Stimulated activated CD4-positive, alpha-beta T cell treated with anti-CD3 and anti-CD28 coated beads, Interleukin-4, amount 100 ng/mL, for 4 hours (primary cell): Measurements from ENCODE around the gene CCDC85A.
"Not testable (repeated sequence)": the region's sequence is repeated elsewhere in the genome, so short reads cannot be mapped to it uniquely, and the experiment has no call there.

Experiments used
- DNase-seq, 2 experiments: peaks; one replicate each; pipeline ENCODE4 v3.0.0-alpha.2; 2020

The CCDC85A gene

DNA sequence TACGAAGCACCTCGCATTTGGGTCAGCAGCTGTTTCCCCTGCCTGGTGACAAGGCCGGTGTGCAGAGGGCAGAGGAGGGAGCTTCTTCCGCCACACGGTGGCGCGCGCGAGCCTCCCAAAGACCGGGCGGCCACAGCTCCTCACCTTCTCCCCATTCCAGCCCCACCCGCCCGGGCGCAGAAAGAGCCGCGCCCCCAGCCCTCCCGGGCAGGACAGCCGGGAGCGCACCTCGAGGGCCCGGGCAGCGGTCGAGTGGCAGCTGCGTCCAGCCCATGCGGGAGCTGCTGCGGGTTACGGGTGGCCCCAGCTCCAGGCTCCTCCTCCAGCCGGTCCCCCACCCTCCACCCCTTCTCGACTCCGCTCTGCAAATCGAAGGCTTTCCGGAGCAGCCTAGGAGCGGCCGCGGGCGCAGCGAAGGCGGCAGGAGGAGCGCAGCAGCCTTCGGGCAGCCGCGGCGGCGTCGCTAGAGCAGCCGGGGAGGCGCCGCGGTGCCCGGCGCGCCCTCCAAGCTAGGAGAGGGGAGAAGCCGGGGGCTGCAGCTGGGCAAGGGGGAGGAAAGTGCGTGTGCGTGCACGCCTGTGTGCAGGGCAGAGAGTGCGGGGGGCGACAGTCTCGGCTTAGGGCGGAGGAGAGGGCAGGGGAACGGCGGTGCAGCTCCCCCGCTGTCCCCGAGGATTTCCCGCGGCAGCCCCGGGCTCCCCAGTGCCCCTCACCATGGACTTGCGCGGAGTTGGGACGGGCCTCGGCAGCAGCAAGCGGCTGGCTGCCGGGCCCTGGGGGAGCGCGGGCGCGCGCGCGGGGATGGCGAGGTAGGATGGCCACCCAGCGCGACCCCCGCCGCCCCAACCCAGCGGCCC, at the start of gene CCDC85A:
Gene CCDC85A, plus strand, starts transcription at position 348 of the 857 bp plus-strand sequence. CDS start 635 bp downstream, outside the sequence.
- DNase-seq, result peak; percentile 30 to 66

DNA sequence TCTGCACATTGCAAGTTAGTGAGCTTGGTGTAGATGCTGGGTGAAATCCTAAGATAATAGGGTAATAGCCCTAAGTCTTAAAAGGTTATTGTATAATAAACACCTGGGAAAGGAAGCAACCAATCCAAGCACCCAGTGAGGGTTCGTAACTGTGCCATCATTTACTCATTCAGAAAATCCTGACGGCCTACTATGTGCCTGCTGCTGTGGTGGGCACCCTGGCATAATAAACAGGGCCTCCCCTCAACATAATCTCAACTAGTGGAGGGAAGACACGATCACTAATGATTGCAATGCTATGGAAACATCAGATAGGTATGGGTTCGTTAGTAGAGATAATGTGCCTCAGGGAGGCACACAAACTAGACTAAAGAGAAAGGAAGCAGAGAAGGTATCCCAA, 48.9 kb upstream of the CCDC85A start:
- no peak for DNase-seq

DNA sequence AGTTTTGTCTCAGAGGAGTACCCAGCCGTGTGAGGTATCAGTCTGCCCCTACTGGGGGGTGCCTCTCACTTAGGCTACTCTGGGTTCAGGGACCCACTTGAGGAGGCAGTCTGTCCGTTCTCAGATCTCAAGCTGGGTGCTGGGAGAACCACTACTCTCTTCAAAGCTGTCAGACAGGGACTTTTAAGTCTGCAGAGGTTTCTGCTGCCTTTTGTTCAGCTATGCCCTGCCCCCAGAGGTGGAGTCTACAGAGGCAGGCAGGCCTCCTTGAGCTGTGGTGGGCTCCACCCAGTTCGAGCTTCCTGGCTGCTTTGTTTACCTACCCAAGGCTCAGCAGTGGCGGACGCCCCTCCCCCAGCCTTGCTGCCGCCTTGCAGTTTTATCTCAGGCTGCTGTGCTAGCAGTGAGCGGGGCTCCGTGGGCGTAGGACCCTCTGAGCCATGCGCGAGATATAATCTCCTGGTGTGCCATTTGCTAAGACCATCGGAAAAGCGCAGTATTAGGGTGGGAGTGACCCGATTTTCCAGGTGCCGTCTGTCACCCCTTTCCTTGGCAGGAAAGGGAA, 41.2 kb upstream of the CCDC85A start:
- not testable (repeated sequence) for DNase-seq

DNA sequence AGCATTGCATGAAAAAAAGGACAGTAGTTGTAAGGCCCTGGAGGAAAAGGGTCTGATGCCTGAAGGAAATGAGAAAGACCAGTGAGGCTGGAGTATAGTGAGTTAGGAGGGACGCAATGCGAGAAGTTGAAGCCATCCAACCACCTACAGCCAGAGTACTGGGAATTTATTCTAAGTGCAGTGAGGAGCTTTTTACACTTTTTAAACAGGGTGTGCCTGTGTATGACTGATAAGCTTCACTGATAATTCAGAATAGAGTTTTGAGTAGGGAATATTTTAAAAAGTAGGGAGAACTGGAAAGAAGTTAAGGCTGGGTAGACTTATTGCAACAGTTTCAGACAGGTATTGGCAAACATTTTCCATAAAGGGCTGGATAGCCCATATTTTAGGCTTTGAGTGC, 35.9 kb upstream of the CCDC85A start:
- DNase-seq, result no peak

DNA sequence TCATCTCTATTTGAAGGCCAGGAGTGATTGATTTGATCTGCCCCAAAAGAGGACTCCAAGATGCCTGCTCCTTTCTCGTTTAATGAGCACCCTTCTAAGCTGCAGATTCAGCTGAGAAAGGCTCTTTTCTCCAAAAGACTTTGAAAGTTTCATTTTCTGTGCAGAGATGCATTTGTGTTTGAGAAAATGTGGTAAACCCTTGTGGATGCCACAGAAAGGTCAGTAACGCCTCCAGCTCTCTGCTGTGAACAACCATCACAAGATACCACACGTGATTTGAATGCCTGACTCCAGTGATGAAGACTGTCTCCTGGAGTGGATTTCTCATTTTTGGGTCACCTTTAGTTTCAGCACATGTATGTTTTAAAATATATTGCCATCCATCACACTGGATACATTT, 35.0 kb upstream of the CCDC85A start:
- no peak for DNase-seq

DNA sequence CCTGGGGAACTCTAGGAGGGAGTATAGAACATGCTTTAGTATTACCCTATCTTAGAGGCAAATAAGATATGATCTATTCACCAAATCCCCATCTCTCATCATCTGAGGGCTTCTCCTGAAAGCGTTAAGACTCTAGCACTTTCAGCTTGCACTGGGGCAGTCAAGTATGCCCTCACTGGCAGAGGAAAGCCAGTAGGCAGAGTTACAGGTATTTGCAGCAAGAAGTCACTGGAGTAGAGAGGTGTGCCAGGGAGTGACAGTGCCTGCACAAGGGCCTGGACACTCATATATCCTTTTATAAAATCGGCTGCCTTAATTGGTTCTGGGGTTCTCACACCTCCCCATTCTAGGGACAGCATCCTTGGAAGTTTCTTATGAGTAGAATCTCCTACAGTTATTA, 31.9 kb upstream of the CCDC85A start:
- DNase-seq, result no peak

DNA sequence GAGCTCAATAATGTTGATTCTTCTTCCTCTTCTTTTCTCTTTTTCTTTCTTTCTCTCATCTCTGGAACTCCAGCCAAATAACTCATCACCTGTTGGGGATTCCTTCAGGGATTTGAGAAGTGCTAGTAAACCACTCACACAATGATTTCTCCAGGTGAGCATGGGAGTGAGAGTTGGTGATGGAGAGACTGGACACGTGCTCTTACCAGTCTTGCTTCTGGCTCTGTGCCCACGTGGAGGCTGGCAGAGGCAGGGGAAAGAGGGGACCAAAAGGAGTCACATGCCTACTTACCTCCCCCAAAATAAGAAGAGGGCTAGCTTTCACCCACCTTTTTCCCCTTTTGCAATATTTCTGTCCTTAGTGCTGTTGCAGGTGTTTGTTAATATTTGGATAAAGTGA, 28.6 kb upstream of the CCDC85A start:
- DNase-seq, result no peak

DNA sequence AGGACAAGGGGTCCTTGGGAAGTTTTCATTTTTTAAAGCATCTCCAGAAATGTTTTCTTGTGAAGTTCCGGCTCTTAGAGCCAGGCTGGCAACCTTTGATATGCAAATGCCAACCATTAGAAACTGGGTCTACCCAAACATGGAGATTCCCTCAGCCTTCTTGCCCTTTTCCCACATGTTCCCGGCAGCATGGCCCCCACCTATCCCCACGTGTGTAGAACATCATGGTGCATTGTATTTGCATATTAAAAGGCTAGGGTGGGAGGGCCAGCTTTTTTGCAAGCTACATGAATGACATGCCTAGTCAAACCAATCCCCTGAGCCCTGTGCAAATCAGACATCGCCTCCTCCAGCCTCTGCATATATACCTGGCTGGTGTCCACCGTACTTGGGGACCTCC, 23.9 kb upstream of the CCDC85A start:
- DNase-seq, result not testable (repeated sequence)

DNA sequence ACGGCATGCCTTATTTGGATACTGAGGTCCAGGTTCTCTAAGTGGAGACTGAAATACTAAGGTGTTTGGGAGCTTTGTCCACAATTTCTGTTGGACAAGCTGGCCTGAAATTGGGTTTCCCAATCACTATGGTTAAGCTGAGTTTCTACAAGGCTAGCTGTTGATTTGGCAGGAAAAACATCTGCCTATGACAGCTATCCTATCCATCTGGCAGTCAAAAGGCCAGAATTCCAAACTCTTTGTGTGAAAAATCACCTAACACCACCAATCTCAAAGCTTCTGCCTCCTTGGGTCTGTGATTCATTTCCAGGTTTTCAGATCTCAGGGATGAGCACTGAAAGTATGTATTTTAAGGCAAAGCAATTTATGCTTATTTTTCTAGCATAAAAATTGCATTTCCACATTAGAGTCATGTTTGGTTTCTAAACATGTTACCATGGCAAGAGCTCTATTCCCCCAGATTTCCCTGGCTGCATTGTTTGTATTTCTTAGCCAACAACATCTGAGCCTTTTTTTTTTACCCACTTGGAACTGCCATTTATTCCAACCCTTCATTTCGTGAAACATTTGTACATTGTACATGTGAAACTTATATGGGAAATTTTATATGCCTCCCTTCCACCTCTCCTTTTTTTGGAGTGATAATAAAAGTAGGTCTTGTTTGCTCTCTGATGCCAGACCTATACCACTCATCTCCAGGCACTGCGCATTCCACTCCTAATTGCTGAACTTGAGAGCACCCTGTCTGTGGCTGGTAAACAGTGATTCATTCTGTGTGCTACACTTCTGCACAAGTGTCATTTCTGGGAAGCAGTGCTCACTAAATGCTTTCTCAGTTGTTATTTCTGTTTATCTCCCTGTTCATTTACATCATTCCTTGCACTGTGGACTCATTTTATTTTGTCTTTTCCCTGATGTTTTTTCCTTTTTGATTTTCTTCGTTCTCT, 15.9 kb upstream of the CCDC85A start:
- DNase-seq, result no peak

DNA sequence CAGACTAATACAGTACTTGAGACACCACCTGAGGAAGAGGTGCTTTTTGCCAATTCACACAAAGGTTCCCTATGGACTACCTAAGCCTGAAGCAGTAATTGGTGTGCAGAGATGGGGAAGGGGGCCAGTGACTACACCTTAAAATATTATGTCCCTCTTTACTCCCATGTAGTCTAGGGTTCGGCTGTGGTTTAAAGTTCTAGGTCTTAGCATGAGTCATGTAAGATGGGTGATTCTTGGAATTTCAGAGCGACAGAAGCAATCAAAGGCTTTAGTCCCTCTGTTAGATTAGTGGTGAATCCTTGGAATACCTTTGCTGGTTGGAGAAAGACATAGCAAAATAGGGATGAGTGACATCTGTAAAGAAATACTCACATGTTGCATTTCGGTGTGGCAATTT, 14.3 kb upstream of the CCDC85A start:
- DNase-seq, result no peak

DNA sequence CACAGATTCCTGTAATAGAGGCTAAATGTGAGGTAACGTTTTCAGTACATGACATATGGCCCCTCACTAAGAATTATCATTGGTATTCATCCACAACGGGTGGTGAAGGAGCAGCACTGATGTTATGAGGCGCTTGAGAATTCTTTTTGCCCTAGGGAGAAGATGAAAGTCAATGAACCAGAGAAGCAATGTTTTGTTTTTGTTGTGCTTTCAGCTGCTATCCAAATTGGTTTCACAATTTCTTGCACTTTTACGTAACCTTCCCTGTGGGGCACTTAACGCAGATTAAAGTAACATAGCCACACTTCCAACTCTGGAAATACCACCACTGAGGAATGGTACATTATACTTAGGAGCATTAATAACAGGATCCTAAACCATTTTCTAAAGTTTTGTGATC, 13.3 kb upstream of the CCDC85A start:
- no peak for DNase-seq

DNA sequence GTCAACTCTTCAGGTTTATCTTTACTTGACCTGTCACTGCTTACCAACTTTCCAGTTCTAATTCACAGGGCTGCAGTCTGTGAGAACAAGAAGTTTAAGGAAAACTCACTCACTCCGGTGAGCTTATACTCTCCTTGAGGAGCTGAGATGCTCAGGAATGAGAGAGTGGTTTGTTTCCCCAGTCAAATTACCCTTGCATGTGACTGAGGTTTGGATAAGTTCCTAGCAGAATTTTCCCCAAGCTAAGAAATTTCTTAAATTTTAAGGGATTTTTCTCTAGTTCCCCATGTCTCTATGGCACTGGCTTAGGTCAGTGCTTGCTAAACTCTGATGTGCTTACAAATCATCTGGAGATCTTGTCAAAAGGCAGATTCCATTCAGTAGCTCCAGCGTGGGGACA, 12.8 kb upstream of the CCDC85A start:
- DNase-seq, result no peak

DNA sequence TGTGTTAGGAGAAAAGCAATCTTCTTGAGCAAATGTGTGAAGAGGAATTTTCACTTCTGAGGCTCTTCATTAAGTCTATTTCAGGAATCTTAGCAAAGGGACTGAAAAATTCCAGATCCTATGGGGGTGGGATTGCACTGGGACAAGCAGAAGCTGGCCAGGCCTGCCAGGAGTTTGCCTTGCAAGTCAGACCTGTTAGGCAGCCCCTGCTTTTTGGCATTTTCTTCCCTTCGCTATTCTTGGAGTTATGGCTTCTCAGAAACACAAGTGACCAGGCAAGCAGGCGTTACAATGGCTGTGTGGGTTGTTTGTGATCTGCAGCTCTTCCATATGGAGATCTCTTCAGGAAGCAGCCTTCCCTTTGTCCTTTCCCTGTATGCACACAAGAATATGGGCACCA, 8.0 kb upstream of the CCDC85A start:
- DNase-seq, result no peak

DNA sequence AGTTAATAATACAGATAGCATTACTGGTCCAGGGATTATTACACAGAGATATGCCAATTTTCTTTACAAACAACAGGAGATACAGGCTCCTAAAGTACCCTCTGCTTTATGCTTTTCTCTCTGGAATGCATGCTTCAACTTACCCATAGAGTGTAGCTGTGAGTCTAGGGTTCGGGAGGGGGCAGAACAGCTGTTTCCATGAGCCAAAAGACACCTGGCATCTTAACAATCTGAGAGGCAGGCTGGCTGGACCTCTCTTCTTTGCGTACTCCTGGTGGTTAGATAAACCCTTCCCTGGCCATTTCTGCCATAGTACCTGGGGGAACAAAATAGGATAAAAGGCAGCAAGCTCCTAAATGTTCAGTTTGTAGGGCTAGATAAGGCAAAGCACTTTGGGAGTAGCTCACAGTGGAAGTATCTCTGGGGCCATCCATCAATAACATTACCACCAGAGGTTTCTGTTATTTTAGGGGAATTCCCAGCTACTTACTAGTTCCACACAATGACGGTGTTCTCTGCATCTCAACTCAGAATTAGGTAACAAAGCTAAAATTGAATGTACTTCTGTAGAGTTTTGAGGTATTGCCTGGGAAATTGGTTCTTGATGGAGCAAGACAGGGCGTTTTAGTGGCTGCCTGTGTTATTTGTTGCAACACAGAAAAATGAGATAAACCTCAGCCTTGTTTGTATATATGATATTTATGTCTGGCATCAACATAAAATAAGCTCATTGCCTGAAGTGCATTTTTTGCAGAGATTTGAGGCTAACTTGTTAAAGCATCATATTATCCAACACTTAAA, 6.2 kb upstream of the CCDC85A start:
- no peak for DNase-seq

DNA sequence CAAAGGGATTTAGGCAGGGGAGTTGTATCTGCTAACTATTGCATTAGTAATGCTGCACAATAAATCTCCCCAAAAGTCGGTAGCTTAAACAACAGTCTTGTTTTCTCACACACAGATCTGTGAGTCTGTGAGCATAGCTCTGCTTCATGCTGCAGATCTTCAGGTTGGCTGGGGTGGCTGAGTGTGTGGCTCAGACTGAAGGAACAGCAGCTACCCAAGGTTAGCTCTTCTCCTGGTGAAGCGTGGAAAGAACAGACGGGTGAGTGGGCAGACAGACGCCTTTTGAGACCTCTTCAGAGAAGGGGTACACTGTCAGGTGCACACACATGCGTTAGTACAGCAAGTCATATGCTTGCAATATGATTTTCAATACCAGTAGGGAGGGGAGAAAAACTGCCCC, 3.9 kb upstream of the CCDC85A start:
- DNase-seq, result no peak

DNA sequence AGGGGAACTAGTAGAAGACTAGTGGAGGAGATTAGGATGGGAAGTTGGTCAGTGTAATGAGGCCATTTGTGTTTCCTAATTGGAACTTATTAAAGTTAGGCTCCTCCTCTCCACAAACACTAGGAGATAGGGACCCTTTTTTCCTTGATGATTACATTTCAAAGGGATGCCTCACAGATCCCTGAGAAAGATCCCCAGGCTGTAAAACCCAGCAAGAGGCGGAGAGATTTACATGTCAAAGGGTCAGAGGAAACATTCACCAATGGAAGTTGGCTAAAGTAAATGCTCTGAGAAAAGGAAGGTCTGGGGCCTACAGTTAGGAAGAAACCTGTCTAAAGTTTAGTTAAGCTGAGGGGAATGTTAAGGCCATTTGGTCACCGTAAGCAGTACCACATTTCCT, 1.4 kb upstream of the CCDC85A start:
- no peak for DNase-seq

DNA sequence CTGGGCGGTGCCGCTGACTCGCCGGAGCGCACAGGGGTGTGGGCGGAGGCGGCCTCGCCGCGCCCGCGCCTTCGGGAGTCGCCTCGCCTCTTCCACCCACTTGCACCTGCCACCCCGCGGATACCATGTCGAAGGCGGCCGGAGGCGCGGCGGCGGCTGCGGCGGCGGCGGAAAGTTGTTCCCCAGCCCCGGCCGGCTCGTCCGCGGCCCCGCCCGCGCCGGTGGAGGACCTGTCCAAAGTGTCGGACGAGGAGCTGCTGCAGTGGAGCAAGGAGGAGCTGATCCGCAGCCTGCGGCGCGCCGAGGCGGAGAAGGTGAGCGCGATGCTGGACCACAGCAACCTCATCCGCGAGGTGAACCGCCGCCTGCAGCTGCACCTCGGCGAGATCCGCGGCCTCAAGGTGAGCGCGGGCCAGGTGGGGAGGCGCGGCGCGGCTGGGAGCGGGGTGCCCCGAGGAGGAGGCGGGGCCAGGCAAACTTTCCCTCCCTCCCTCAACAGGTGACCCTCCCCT, 766 bp downstream of the CCDC85A start:
- no peak for DNase-seq

DNA sequence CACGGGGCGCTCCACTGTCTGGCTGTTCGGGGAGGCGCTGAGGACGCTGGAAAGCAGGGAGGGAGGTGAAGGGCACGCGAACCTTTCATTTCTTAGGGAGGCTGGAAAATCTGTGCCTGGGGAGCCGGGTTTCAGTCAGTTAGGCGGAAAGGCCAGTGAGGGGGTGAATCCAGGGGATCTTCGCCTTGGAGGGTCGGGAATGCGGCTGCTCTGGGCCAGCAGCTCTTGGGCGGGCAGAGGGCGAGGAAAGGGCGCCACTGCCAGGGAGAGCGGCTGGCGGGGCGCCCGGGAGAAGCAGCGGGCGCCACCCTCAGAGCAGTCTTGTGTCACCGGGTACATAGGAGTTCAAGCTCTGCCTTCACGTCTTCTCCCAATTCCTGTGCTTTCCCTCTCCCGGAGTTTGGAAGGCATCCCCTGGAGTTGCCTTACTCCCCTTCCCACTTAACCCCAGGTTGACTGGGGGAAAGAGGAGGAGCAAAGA, 1.4 kb downstream of the CCDC85A start:
- DNase-seq, result no peak

DNA sequence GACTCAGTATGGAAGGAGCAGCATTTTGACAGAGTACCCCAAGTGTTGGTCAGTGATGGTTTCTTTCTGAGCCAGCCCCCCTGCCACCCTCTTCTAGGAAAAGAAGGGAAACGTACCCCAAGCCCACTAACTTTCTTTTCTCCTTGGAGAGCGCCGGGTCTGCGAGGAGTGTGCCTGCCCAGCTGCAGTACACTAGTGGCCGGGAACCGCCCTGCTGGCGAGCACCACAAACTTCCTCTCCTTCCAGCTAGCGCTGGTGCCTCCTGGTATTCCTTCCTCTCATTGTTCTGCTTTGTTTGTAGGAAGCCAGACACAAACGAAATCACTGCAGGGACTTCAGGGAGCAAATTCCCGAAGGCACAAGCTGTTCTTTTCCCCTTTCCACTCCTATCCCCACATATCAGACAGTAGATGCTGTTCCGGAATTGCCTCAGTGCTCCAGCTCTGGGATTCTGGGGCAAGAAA, 1.8 kb downstream of the CCDC85A start:
- no peak for DNase-seq

DNA sequence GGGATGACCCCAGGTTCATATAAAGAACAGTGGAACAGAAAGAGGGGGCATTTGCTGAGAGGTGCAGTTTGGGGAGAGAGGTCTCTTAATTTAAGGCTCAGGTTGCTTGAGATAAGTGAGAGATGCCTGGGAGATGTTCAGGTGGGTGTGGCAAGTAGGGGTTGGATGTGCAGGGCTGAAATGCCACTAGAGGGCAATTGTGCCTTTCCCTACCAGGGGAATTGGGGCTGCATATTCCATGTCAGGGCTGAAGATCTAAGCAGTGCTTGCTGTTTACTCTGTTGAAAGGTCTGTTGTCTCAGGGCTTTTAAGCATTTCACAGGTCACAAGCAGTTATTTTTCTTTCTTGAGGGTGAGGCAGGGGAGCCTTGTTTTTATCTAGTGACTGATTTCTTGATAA, 7.8 kb downstream of the CCDC85A start:
- no peak for DNase-seq

DNA sequence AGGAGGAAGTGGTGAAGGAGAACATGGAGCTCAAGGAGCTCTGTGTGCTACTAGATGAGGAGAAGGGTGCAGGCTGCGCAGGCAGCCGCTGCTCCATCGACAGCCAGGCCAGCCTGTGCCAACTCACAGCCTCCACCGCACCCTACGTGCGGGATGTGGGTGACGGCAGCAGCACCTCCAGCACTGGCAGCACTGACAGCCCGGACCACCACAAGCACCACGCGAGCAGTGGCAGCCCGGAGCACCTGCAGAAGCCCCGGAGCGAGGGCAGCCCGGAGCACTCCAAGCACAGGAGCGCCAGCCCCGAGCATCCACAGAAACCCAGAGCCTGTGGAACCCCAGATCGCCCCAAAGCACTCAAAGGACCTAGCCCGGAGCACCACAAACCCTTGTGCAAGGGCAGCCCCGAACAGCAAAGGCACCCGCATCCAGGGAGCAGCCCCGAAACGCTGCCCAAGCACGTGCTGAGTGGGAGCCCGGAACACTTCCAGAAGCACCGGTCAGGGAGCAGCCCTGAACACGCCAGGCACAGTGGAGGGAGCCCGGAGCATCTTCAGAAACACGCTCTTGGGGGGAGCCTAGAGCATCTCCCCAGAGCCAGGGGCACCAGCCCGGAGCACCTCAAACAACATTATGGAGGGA, 9.0 kb downstream of the CCDC85A start:
- DNase-seq, result no peak

DNA sequence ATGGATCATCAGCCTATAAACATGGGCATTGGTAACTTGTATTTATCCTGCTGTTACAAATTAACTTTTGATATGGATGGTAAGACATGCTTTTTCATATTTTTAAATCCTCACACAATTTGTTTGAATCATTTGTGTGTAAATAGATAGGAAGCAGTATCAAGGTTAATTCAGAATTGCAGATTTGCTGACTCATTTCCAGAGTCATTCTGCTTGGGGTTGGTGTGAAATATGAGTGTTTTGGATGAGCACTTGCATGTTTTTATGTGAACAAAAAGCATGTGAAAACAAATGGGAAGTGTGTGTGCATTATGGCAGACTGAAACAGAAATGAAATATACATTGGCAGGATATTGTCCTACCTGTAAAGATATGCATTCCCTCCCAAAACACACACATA, 11.8 kb downstream of the CCDC85A start:
- DNase-seq, result no peak
